GM12878 (cell line): ENCODE data around the gene ITM2C. TPM values are rescaled to one million over a fixed set of nuclear protein-coding genes. Genes with fewer than 3 reads are reported as not detected.

Experiments used
- ATAC-seq: fragments of 200-7000 bp; cut with Tn5 transposase; 3 replicates; pipeline ENCODE4 v1.9.1; 2020; ENCODE audit warnings: mild to moderate bottlenecking, moderate library complexity
- BruUV-seq: library from RNA; stranded (reverse); fragments of 400-500 nt; replicated peaks from 2 replicates; lab custom pipeline; 2021; lab: Mats Ljungman, UMichigan
- CTCF ChIA-PET: fragments of 300-600 bp; sonication (Branson Sonifier 250); formaldehyde crosslinking; extraction: SDS; loops from one replicate; lab custom pipeline; 2021; ENCODE audit warnings: inconsistent platforms; lab: Yijun Ruan, JAX
- POLR2A ChIA-PET: fragments of 350-600 bp; formaldehyde crosslinking; extraction: SDS; loops from one replicate; lab custom pipeline; 2021; ENCODE audit warnings: inconsistent platforms; lab: Charles Lee
- RAD21 ChIA-PET: fragments of 300-600 bp; sonication (Branson Sonifier 250); formaldehyde crosslinking; loops from one replicate; lab custom pipeline; 2023; ENCODE audit warnings: antibody characterized with exemption; ENCODE audit not compliant: unreplicated experiment; lab: Charles Lee
- SMC1A ChIA-PET: fragments of 300-600 bp; sonication (Branson Sonifier 250); formaldehyde crosslinking; loops from one replicate; lab custom pipeline; 2023; ENCODE audit not compliant: unreplicated experiment, uncharacterized antibody; lab: Charles Lee
- DNase-seq: peaks from one replicate; pipeline ENCODE4 v3.0.0-alpha.2; 2011; ENCODE audit warnings: low read depth, low spot score
- FAIRE-seq: peaks from 3 replicates; lab custom pipeline; 2011; peaks lifted over from hg19 to GRCh38; lab: Jason Lieb, UNC
- H2AFZ ChIP-seq: 2 replicates; pipeline ENCODE4 v1.6.0; 2011; ENCODE audit warnings: low read depth, low read length, control low read depth; ENCODE audit not compliant: control insufficient read depth
- H3K27ac ChIP-seq: 2 replicates; pipeline ENCODE4 v1.5.1; 2011; ENCODE audit warnings: control low read depth; ENCODE audit not compliant: control insufficient read depth, insufficient read depth
- H3K27me3 ChIP-seq, 2 experiments: replicated peaks in 1 of 2; 2 replicates each; pipeline versions ENCODE4 v1.6.0 to v1.6.1; 2011; ENCODE audit warnings: low read length in 1 of 2; ENCODE audit not compliant: control insufficient read depth in 2 of 2, insufficient read depth in 2 of 2
- H3K36me3 ChIP-seq, 2 experiments: 2 replicates each; pipeline ENCODE4 v1.5.1; 2011; ENCODE audit warnings: low read length in 1 of 2; ENCODE audit not compliant: control insufficient read depth in 2 of 2, insufficient read depth in 2 of 2
- H3K4me1 ChIP-seq: 2 replicates; pipeline ENCODE4 v1.6.1; 2011; ENCODE audit warnings: mild to moderate bottlenecking, low read length, moderate library complexity, mixed read lengths; ENCODE audit not compliant: control insufficient read depth, insufficient read depth
- H3K4me2 ChIP-seq: 2 replicates; pipeline ENCODE4 v1.6.0; 2011; ENCODE audit warnings: control low read depth; ENCODE audit not compliant: control insufficient read depth, insufficient read depth
- H3K4me3 ChIP-seq: fragments of 200-600 bp; sonication (generic); 2 replicates; pipeline ENCODE4 v1.5.1; 2016
- H3K79me2 ChIP-seq: 2 replicates; pipeline ENCODE4 v1.6.0; 2011; ENCODE audit warnings: low read length; ENCODE audit not compliant: control insufficient read depth, insufficient read depth
- H3K9ac ChIP-seq: 2 replicates; pipeline ENCODE4 v1.8.0; 2011; ENCODE audit warnings: low read length, control low read depth, mixed read lengths; ENCODE audit not compliant: control insufficient read depth, insufficient read depth
- H3K9me3 ChIP-seq: replicated peaks from 3 replicates; pipeline ENCODE4 v1.5.1; 2011; ENCODE audit warnings: mild to moderate bottlenecking, low read length; ENCODE audit not compliant: control insufficient read depth, insufficient read depth
- H4K20me1 ChIP-seq: 2 replicates; pipeline ENCODE4 v1.6.0; 2011; ENCODE audit not compliant: control insufficient read depth, insufficient read depth
- BMI1 ChIP-seq: fragments of 450-650 bp; IDR thresholded peaks from 2 replicates; pipeline ENCODE4 v1.6.1; 2016; ENCODE audit warnings: mild to moderate bottlenecking, moderate library complexity, borderline replicate concordance
- EGR1 ChIP-seq, 2 experiments: IDR thresholded peaks; 1 replicate in 1 of 2; 2 replicates in 1 of 2; pipeline ENCODE4 v1.6.1; 2011 to 2012; ENCODE audit warnings: low read depth in 2 of 2, low read length in 2 of 2, borderline replicate concordance in 1 of 2, mild to moderate bottlenecking in 1 of 2, moderate library complexity in 1 of 2
- KAT2A ChIP-seq: conservative IDR thresholded peaks from 2 replicates; pipeline ENCODE4 v1.6.1; 2011; ENCODE audit warnings: low read depth, low read length; ENCODE audit not compliant: control insufficient read depth
- NR2F1 ChIP-seq: fragments of 450-650 bp; conservative IDR thresholded peaks from 2 replicates; pipeline ENCODE4 v1.6.1; 2017; ENCODE audit warnings: mild to moderate bottlenecking
- POLR2AphosphoS2 ChIP-seq: IDR thresholded peaks from 2 replicates; pipeline ENCODE4 v1.6.1; 2011; ENCODE audit warnings: low read depth, mild to moderate bottlenecking, low read length, improper control_type of control experiment, moderate library complexity
- SIN3A ChIP-seq: IDR thresholded peaks from 2 replicates; pipeline ENCODE4 v1.6.1; 2012; ENCODE audit warnings: low read depth, low read length, improper control_type of control experiment
- SREBF2 ChIP-seq: IDR thresholded peaks from 2 replicates; pipeline ENCODE4 v1.6.1; 2012; ENCODE audit warnings: mild to moderate bottlenecking, low read length
- YY1 ChIP-seq: IDR thresholded peaks from 2 replicates; pipeline ENCODE4 v1.6.1; 2011; ENCODE audit warnings: low read depth, mild to moderate bottlenecking, low read length
- ZNF622 ChIP-seq: fragments of 450-650 bp; IDR thresholded peaks from 2 replicates; pipeline ENCODE4 v1.6.1; 2017; ENCODE audit warnings: mild to moderate bottlenecking, inconsistent platforms
- WGBS: methylation state at CpG from one replicate; pipeline ENCODE4 v1.1.6; 2016; ENCODE audit warnings: low lambda C conversion rate; ENCODE audit not compliant: insufficient replicate concordance, insufficient coverage; ENCODE audit errors: missing lambda C conversion rate; 5-methylcytosine and 5-hydroxymethylcytosine counted together
- in situ Hi-C: fragments of 300-500 bp; cut with MboI; formaldehyde crosslinking; loops from 9 replicates; pipeline ENCODE4 v1.14.3; 2018; ENCODE audit warnings: mixed read lengths
- intact Hi-C: fragments of 100-400 bp; cut with micrococcal nuclease; formaldehyde crosslinking; loops from one replicate; pipeline ENCODE4 v1.14.2; 2022; ENCODE audit not compliant: unreplicated experiment
- polyA plus RNA-seq, 11 experiments: library from polyadenylated mRNA; depleted of rRNA in 4 of 11; unstranded in 6 of 11; stranded (reverse) in 5 of 11; fragments of >200 nt; fragmentation: Nextera tagmentation in 4 of 11; fragmentation: Illumina TruSeq in 1 of 11; extraction: Ambion mirVana in 4 of 11; extraction: Trizol in 1 of 11; gene quantifications; 1 replicate in 1 of 11; 2 replicates in 10 of 11; pipeline versions ENCODE4 v1.2.1 to v1.2.3, GENCODE V29; 2011 to 2016; ENCODE audit warnings: inconsistent platforms in 2 of 11, missing spikeins in 2 of 11, low read depth in 1 of 11
- total RNA-seq, 4 experiments: library from RNA; depleted of rRNA in 3 of 4; stranded (reverse); fragments of >200 nt in 3 of 4; fragmentation: Illumina TruSeq in 1 of 4; extraction: Trizol in 1 of 4; gene quantifications; 2 replicates each; pipeline versions ENCODE4 v1.2.1 to v1.2.3, GENCODE V29; 2013 to 2021
- TF ChIP-seq, protein P1 (sequence below): fragments of 450-650 bp; IDR thresholded peaks from 2 replicates; pipeline ENCODE4 v1.6.1; 2018; ENCODE audit warnings: mild to moderate bottlenecking, low read depth, moderate library complexity; ENCODE audit not compliant: partially characterized antibody

ITM2C gene
- total and polyA plus RNA-seq, 10 of the 15 experiments (the other 5 are each of a cell fraction or from before 2014, with no cell fraction given), result 5.4 to 195 (median 149) TPM

- in situ Hi-C loops, result no loop called here
- Histone ChIP-seq H3K9ac (no peak overlapping the region), H3K9me3 (peaks cover 1% of the 10 kb centered on the region; the same call in 1 of the 3 replicates), H3K4me1 (peaks cover 7% of the 10 kb centered on the region), H3K4me2 (no peak overlapping the region), H3K36me3 (no peaks in the 10 kb centered on the region), H3K79me2 (no peaks in the 10 kb centered on the region), H3K4me3 (no peak overlapping the region), H2AFZ (no peak overlapping the region), H4K20me1 (no peaks in the 10 kb centered on the region), H3K27me3 (no peaks in the 10 kb centered on the region), H3K27ac (no peak overlapping the region)
- TF ChIP-seq EGR1 (IDR thresholded peaks at IDR 0.05; ENCODE audit: borderline replicate concordance in 1 of 2, low read depth in 2 of 2, low read length in 2 of 2), result no peak
- TF ChIP-seq BMI1, result peak; percentile 82
- DNase-seq, result no peak
- ChIA-PET RAD21 (interaction anchor here (0.9 to 1.1 kb wide), 2 partner anchors 24 to 102 kb away, joined by 3 read pairs; no protein-coding TSS in a partner anchor), POLR2A (no interaction called here), CTCF (interaction anchor here (1.0 to 1.7 kb wide), 5 partner anchors 12 to 100 kb away, joined by 3 to 4 read pairs (median 3); partner anchors contain the start of gene ITM2C), SMC1A (interaction anchor here (0.5 to 1.2 kb wide), 2 partner anchors 45 to 100 kb away, joined by 3 to 5 read pairs; no protein-coding TSS in a partner anchor)
- ATAC-seq, result peak; percentile 79
- 62% methylated on average over 11 of the region's 11 CpGs for WGBS
- peak; percentile 87 for FAIRE-seq
- no TSS peak for BruUV-seq
- intact Hi-C loops, result no loop called here
Measured at GRCh38 chr2:230885463-230886130, 20.9 kb downstream of the ITM2C start.

- H3K4me2 ChIP-seq, result no peak overlapping the region
- H3K4me1 ChIP-seq, result peaks cover 10% of the 10 kb centered on the region
- ChIA-PET SMC1A (interaction anchor here (1.2 kb wide), 1 partner anchor 99 kb away, joined by 3 read pairs; no protein-coding TSS in a partner anchor), POLR2A (no interaction called here), RAD21 (interaction anchor here (0.9 to 1.1 kb wide), 2 partner anchors 25 to 101 kb away, joined by 3 read pairs; no protein-coding TSS in a partner anchor), CTCF (interaction anchor here (1.0 to 1.7 kb wide), 5 partner anchors 12 to 100 kb away, joined by 3 to 4 read pairs (median 3); partner anchors contain the start of gene ITM2C)
- no peaks in the 10 kb centered on the region for H3K79me2 ChIP-seq
- ATAC-seq, result no peak
- intact Hi-C loops (no loop called here), in situ Hi-C loops (no loop called here)
- H3K4me3 ChIP-seq, result no peak overlapping the region
- H3K27me3 ChIP-seq, result no peaks in the 10 kb centered on the region
- no peak overlapping the region for H2AFZ ChIP-seq
- no peak overlapping the region for H3K9ac ChIP-seq
- no TSS peak for BruUV-seq
- no peaks in the 10 kb centered on the region for H4K20me1 ChIP-seq
- H3K9me3 ChIP-seq, result peaks cover 1% of the 10 kb centered on the region; the same call in 1 of the 3 replicates
- no peak for FAIRE-seq
- no peak for DNase-seq
- 45% methylated on average over 5 of the region's 5 CpGs for WGBS
- H3K36me3 ChIP-seq, result no peaks in the 10 kb centered on the region
- H3K27ac ChIP-seq, result no peak overlapping the region
- no peak for TF ChIP-seq KAT2A
- no peak for TF ChIP-seq SIN3A
- no peak for TF ChIP-seq SREBF2
- TF ChIP-seq, protein P1, sequence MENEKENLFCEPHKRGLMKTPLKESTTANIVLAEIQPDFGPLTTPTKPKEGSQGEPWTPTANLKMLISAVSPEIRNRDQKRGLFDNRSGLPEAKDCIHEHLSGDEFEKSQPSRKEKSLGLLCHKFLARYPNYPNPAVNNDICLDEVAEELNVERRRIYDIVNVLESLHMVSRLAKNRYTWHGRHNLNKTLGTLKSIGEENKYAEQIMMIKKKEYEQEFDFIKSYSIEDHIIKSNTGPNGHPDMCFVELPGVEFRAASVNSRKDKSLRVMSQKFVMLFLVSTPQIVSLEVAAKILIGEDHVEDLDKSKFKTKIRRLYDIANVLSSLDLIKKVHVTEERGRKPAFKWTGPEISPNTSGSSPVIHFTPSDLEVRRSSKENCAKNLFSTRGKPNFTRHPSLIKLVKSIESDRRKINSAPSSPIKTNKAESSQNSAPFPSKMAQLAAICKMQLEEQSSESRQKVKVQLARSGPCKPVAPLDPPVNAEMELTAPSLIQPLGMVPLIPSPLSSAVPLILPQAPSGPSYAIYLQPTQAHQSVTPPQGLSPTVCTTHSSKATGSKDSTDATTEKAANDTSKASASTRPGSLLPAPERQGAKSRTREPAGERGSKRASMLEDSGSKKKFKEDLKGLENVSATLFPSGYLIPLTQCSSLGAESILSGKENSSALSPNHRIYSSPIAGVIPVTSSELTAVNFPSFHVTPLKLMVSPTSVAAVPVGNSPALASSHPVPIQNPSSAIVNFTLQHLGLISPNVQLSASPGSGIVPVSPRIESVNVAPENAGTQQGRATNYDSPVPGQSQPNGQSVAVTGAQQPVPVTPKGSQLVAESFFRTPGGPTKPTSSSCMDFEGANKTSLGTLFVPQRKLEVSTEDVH, result no peak
- TF ChIP-seq NR2F1, result no peak
- TF ChIP-seq POLR2AphosphoS2, result no peak
- TF ChIP-seq YY1, result no peak
- no peak for TF ChIP-seq ZNF622
Measured at GRCh38 chr2:230886206-230886605, 21.5 kb downstream of the ITM2C start.
